Glutamatergic neuron (in vitro differentiated cells): ENCODE measurements around the gene DDX47. TPM values are rescaled to one million over a fixed set of nuclear protein-coding genes. Genes with fewer than 3 reads are reported as not detected.
"Not testable (repeated sequence)": the region's sequence is repeated elsewhere in the genome, so short reads cannot be mapped to it uniquely, and the experiment has no call there.

Experiments used
- DNase-seq: peaks from one replicate; pipeline ENCODE4 v3.0.0; 2022
- H3K27ac Mint-ChIP-seq: one replicate; pipeline ENCODE4 v1.8.0; 2020; ENCODE audit warnings: mild to moderate bottlenecking, mixed read lengths, inconsistent platforms; ENCODE audit not compliant: unreplicated experiment
- H3K27me3 Mint-ChIP-seq: one replicate; pipeline ENCODE4 v1.8.0; 2020; ENCODE audit warnings: mild to moderate bottlenecking, moderate library complexity, mixed read lengths, inconsistent platforms; ENCODE audit not compliant: unreplicated experiment
- H3K36me3 Mint-ChIP-seq: one replicate; pipeline ENCODE4 v1.8.0; 2020; ENCODE audit warnings: mild to moderate bottlenecking, mixed read lengths, inconsistent platforms; ENCODE audit not compliant: unreplicated experiment
- H3K4me1 Mint-ChIP-seq: one replicate; pipeline ENCODE4 v1.8.0; 2020; ENCODE audit warnings: mild to moderate bottlenecking, low read depth, mixed read lengths, inconsistent platforms; ENCODE audit not compliant: unreplicated experiment
- H3K4me3 Mint-ChIP-seq: one replicate; pipeline ENCODE4 v1.8.0; 2020; ENCODE audit warnings: mild to moderate bottlenecking, mixed read lengths, inconsistent platforms; ENCODE audit not compliant: unreplicated experiment
- H3K9me3 Mint-ChIP-seq: one replicate; pipeline ENCODE4 v1.8.0; 2020; ENCODE audit warnings: mild to moderate bottlenecking, moderate library complexity, mixed read lengths, inconsistent platforms; ENCODE audit not compliant: unreplicated experiment
- total RNA-seq: library from RNA; stranded (reverse); fragmentation: NEBNext Ultra II Directional; extraction: Animal tissue kit (Norgen Biotek cat#: 25700); gene quantifications from one replicate; pipeline ENCODE4 v1.2.1, GENCODE V29; 2021; ENCODE audit not compliant: unreplicated experiment
- TF ChIP-seq, protein P1 (sequence below): fragments of 200-600 bp; sonication (generic); IDR thresholded peaks from one replicate; pipeline ENCODE4 v1.5.0; 2021; ENCODE audit not compliant: partially characterized antibody, unreplicated experiment

DDX47 gene
- total RNA-seq, 1 donor from 2014 or later, result 31.0 TPM

DNA sequence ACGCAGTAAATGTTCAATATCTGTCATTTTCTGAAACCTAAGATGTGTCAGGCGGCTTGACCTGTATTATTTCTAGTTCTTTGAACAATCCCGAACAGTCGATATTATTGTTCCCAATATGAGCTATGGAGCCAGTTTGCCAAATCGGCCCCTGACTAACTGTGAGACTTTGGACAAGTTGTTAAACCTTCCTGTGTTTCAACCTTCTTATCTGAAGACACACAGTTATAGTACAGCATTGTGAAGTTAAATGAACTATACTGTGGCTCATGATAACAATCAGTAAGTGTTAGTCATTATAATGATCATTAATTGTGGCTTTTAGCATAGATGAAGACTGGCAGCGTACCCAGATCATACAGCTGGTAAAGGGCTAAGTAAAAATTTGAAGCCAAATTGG lies 23.4 kb downstream of the DDX47 start:
- Mint-ChIP-seq H3K27ac (no peak overlapping the region), H3K9me3 (peaks cover 2% of the 10 kb centered on the region), H3K4me1 (no peaks in the 10 kb centered on the region), H3K4me3 (no peak overlapping the region), H3K27me3 (no peaks in the 10 kb centered on the region), H3K36me3 (peaks cover 6% of the 10 kb centered on the region)
- DNase-seq, result no peak
- TF ChIP-seq, protein P1, sequence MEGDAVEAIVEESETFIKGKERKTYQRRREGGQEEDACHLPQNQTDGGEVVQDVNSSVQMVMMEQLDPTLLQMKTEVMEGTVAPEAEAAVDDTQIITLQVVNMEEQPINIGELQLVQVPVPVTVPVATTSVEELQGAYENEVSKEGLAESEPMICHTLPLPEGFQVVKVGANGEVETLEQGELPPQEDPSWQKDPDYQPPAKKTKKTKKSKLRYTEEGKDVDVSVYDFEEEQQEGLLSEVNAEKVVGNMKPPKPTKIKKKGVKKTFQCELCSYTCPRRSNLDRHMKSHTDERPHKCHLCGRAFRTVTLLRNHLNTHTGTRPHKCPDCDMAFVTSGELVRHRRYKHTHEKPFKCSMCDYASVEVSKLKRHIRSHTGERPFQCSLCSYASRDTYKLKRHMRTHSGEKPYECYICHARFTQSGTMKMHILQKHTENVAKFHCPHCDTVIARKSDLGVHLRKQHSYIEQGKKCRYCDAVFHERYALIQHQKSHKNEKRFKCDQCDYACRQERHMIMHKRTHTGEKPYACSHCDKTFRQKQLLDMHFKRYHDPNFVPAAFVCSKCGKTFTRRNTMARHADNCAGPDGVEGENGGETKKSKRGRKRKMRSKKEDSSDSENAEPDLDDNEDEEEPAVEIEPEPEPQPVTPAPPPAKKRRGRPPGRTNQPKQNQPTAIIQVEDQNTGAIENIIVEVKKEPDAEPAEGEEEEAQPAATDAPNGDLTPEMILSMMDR, result no peak

DNA sequence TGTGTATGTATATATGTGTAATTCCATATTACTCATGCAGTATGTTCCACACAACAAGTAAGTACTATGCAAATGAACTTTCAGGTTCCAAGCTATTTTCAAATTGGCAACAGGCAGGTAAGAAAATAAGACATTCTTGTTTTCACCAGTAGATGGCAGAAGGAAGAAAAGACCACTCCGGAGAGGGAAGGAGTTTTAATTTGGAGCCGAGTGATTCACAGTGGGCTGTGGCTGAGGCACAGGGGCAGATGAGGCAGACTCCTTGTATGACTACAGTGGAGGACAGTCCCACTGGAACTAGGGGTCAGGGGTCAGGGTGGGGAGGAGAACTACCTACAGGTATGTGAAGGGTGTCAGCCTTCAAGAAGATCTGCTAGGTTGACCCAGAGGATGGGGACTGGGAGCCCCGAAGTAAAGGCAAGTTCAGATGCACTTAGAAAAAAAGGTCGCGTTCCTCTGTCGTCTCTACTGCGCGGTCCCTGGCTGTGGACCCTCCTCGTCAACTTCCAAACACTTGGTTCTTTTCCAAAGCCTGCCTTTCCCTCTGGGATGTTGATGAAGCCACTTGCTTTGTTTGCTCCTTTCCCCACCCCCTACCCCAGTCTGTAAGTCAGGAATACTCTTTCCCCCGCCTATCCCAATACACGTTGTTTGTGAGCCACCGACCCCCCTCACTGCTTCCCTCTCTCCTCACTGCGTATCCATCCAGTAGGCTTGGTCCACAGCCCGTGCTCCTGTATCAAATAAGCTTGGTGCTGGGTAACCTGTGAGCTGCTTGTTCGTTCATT lies 24.1 kb downstream of the DDX47 start:
- Mint-ChIP-seq H3K4me1 (no peaks in the 10 kb centered on the region), H3K4me3 (no peak overlapping the region), H3K9me3 (peaks cover 2% of the 10 kb centered on the region), H3K27ac (no peak overlapping the region), H3K36me3 (peaks cover 6% of the 10 kb centered on the region), H3K27me3 (no peaks in the 10 kb centered on the region)
- TF ChIP-seq, protein P1, result peak; percentile 62
- DNase-seq, result no peak

DNA sequence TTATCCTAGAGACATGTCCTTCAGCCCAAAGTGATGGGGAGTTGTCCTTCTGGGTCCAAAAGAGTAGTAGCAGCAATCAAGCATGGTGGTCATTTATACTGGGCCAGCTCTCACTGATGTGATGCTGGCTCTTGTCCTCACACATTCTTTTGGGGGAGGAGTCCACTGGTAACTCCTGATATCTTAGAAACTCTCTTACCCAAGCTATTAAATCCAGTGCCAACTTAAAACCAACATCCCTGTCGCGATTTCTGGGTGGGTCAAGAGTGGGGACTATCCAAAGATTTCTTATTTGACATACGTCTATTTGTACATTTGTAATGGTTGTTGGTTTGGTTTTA lies 24.6 kb downstream of the DDX47 start:
- Mint-ChIP-seq H3K36me3 (peaks cover under 1% of the 10 kb centered on the region), H3K4me1 (no peaks in the 10 kb centered on the region), H3K27ac (no peak overlapping the region), H3K9me3 (peaks cover 4% of the 10 kb centered on the region), H3K4me3 (no peak overlapping the region), H3K27me3 (no peaks in the 10 kb centered on the region)
- no peak for DNase-seq
- TF ChIP-seq, protein P1, result no peak

DNA sequence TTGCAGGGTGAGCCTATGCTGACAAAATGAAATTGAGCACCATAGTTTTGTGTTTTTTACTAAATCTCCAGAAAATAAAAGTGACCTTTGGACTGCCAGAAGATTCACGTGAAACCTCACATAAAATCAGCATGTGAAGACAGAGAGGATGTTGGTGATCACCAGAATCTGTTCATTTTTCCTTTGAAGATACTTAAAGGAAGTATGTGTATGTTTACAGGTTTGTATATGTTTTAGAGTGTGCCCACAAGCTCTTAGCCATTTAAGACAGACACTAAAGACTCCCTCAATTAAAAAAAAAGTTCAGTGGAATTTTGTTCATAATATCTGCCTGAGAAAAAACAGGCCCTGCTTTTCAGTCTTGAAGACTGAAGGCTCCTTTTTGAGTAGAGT lies 25.9 kb downstream of the DDX47 start:
- no peaks in the 10 kb centered on the region for H3K4me1 Mint-ChIP-seq
- no peak overlapping the region for H3K27ac Mint-ChIP-seq
- no peak for DNase-seq
- no peaks in the 10 kb centered on the region for H3K36me3 Mint-ChIP-seq
- TF ChIP-seq, protein P1, result no peak
- no peaks in the 10 kb centered on the region for H3K27me3 Mint-ChIP-seq
- H3K9me3 Mint-ChIP-seq, result peaks cover 4% of the 10 kb centered on the region
- no peak overlapping the region for H3K4me3 Mint-ChIP-seq

DNA sequence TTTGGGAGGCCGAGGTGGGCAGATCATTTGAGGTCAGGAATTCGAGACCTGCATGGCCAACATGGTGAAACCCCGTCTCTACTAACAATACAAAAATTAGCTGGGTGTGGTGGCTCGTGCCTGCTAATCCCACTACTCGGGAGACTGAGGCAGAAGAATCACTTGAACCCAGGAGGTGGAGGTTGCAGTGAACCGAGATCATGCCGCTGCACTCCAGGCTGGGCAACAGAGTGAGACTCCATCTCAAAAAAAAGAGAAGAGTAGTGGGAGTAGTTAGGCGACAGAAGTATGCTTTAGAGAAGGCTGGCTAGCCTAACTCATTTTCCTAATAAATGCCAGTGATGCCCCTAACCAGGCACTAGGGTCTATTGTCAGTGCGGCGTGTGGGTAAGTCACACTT lies 26.3 kb downstream of the DDX47 start:
- not testable (repeated sequence) for DNase-seq, H3K36me3 Mint-ChIP-seq, H3K4me3 Mint-ChIP-seq, H3K9me3 Mint-ChIP-seq, H3K27ac Mint-ChIP-seq, H3K27me3 Mint-ChIP-seq, H3K4me1 Mint-ChIP-seq
